Heart right ventricle (tissue), 16 donors: ENCODE data around the gene ZNF398. TPM values are rescaled to one million over a fixed set of nuclear protein-coding genes. Genes with fewer than 3 reads are reported as not detected.

Experiments used
- ATAC-seq, 8 donors: fragments of 200-7000 bp; cut with Tn5 transposase; one replicate each; pipeline ENCODE4 v1.9.1; 2020; ENCODE audit warnings: mild to moderate bottlenecking in 8 of 8, moderate library complexity in 8 of 8, moderate number of reproducible peaks in 1 of 8
- DNase-seq, 2 donors: peaks; one replicate each; pipeline ENCODE4 v3.0.0-alpha.2; 2020
- H3K27ac ChIP-seq, 10 donors: fragments of 200-600 bp; sonication (generic) in 2 of 10; one replicate each; pipeline versions ENCODE4 v1.5.0 to v1.8.0; 2020 to 2022; ENCODE audit warnings: mild to moderate bottlenecking in 3 of 10
- H3K27me3 ChIP-seq, 7 donors: fragments of 200-600 bp; one replicate each; pipeline ENCODE4 v1.8.0; 2021 to 2022; ENCODE audit warnings: mild to moderate bottlenecking in 2 of 7
- H3K36me3 ChIP-seq, 9 donors: fragments of 200-600 bp; sonication (generic) in 1 of 9; one replicate each; pipeline versions ENCODE4 v1.5.0 to v1.8.0; 2020 to 2022; ENCODE audit warnings: mild to moderate bottlenecking in 2 of 9
- H3K4me1 ChIP-seq, 9 donors: fragments of 200-600 bp; sonication (generic) in 1 of 9; one replicate each; pipeline versions ENCODE4 v1.5.0 to v1.8.0; 2020 to 2022; ENCODE audit warnings: mild to moderate bottlenecking in 4 of 9
- H3K4me3 ChIP-seq, 10 donors: fragments of 200-600 bp; sonication (generic) in 2 of 10; one replicate each; pipeline versions ENCODE4 v1.5.0 to v1.8.0; 2020 to 2022; ENCODE audit warnings: mild to moderate bottlenecking in 7 of 10, moderate library complexity in 2 of 10
- H3K9me3 ChIP-seq, 11 donors: fragments of 200-600 bp in 10 of 11; sonication (generic) in 2 of 11; one replicate each; pipeline versions ENCODE4 v1.5.0 to v1.8.0; 2013 to 2022; ENCODE audit warnings: mild to moderate bottlenecking in 2 of 11, control low read depth in 1 of 11, moderate library complexity in 1 of 11
- CTCF ChIP-seq, 9 donors: fragments of 200-600 bp; sonication (generic) in 2 of 9; IDR thresholded peaks; one replicate each; pipeline versions ENCODE4 v1.5.0 to v1.8.0; 2021 to 2022; ENCODE audit warnings: antibody characterized with exemption in 9 of 9, mild to moderate bottlenecking in 5 of 9, moderate library complexity in 1 of 9
- WGBS, 2 donors: extraction: QIAGEN DNeasy Blood & Tissue Kit; methylation state at CpG; one replicate each; pipeline ENCODE4 v1.1.7; 2013; ENCODE audit warnings: inconsistent platforms in 1 of 2; 5-methylcytosine and 5-hydroxymethylcytosine counted together
- intact Hi-C, 10 donors: fragments of 100-400 bp; cut with DNase I; formaldehyde crosslinking; loops; one replicate each; pipeline versions ENCODE4 v1.11.1 to v1.14.2; 2022
- polyA plus RNA-seq, 2 donors: library from polyadenylated mRNA; stranded (reverse); fragments of 200-250 nt; gene quantifications; one replicate each; pipeline ENCODE4 v1.2.3, GENCODE V29; 2013
- total RNA-seq, 10 donors: library from RNA; stranded (reverse); fragmentation: NEBNext Ultra II Directional in 3 of 10; extraction: Animal tissue kit (Norgen Biotek cat#: 25700) in 3 of 10; gene quantifications; one replicate each; pipeline versions ENCODE4 v1.2.1 to v1.2.4, GENCODE V29; 2021 to 2023
- donor health status: Arrhythmogenic right ventricular cardiomyopathy.
- donor health status: ischemic (EF 13 %, LVEDD 7.1; RV severe dilation, severe dysfunction).
- donor health status: healthy with polysubstance abuse.
- donor health status: DM: no; HTN: yes; CAD: no.
- donor health status: DM: no; HTN: no; CAD: no.
- donor health status: ischemic (EF 25% LVEDD 6.9; RV normal size, moderate dysfunction).
- donor health status: ischemic (EF 25% LVEDD 5.7; RV mildly dilated, moderate dysfunction).
- donor health status: healthy.
- donor health status: DM: yes; HTN: yes; CAD: no.
- donor health status: Ischemic cardiomyopathy.
- donor health status: ischemic (EF 35%, LVEDD 5.7; RV mildly dilated, moderate dysfunction).
- donor health status: nonischemic (EF 11% LVEDD 7.7; RV severe dilation, severe dysfunction).
- donor health status: DM: yes; HTN: yes; CAD: no.
- donor health status: PGD.
- donor health status: ischemic (EF 29% LVEDD 5.4; RV normal size, mild dysfunction).
- donor health status: nonischemic (EF 23%, LVEDD 6.1; RV moderate dilation, normal function).

The ZNF398 gene
- total and polyA plus RNA-seq, 12 donors, result 2.0 to 9.2 (median 7.4) TPM

GRCh38 chr7:149156898-149157297 is 9.6 kb downstream of the ZNF398 start:
- TF ChIP-seq CTCF (IDR thresholded peaks at IDR 0.05), result no peak
- no peaks in the 10 kb centered on the region for H3K27me3 ChIP-seq

GRCh38 chr7:149161241-149161848 is 14.1 kb downstream of the ZNF398 start:
- Histone ChIP-seq H3K4me1 (peaks cover 0 to 8% (median 0%) of the 10 kb centered on the region in 9 donors), H3K27me3 (no peaks in the 10 kb centered on the region), H3K36me3 (peaks cover 0 to 98% (median 22%) of the 10 kb centered on the region in 9 donors), H3K4me3 (no peak overlapping the region), H3K27ac (no peak overlapping the region), H3K9me3 (no peaks in the 10 kb centered on the region)
- intact Hi-C loops, result no loop called here
- ATAC-seq (no peak), DNase-seq (no peak)
- WGBS, 2 donors, result 61 to 86% methylated on average over 5 of the region's 5 CpGs
- no peak for TF ChIP-seq CTCF (IDR thresholded peaks at IDR 0.05)

More at GRCh38 chr7:149156898-149157297, 9.6 kb downstream of the ZNF398 start:
- Histone ChIP-seq H3K27ac (no peak overlapping the region), H3K4me1 (peaks cover 0 to 13% (median 0%) of the 10 kb centered on the region in 9 donors), H3K9me3 (no peaks in the 10 kb centered on the region), H3K4me3 (no peak overlapping the region), H3K36me3 (peaks cover 0 to 82% (median 10%) of the 10 kb centered on the region in 9 donors)
- no peak for ATAC-seq
- DNase-seq, result no peak
- WGBS, 2 donors, result 96 to 98% methylated on average over 6 of the region's 6 CpGs
- intact Hi-C loops, result no loop called here

- H3K4me1 ChIP-seq, result peaks cover 0 to 5% (median 0%) of the 10 kb centered on the region in 9 donors
- WGBS, 2 donors, result 54 to 61% methylated on average over 1 of the region's 1 CpG
- H3K27me3 ChIP-seq, result no peaks in the 10 kb centered on the region
- peaks cover 0 to 100% (median 53%) of the 10 kb centered on the region in 9 donors for H3K36me3 ChIP-seq
- intact Hi-C loops, result no loop called here
- H3K9me3 ChIP-seq, result no peaks in the 10 kb centered on the region
- ATAC-seq, result no peak
- no peak for DNase-seq
- TF ChIP-seq CTCF (IDR thresholded peaks at IDR 0.05), result no peak
- H3K4me3 ChIP-seq, result no peak overlapping the region
- no peak overlapping the region for H3K27ac ChIP-seq
These were observed 18.9 kb downstream of the ZNF398 start for GRCh38 chr7:149166142-149166541.

- H3K27ac ChIP-seq, result no peak overlapping the region
- TF ChIP-seq CTCF (IDR thresholded peaks at IDR 0.05), result no peak
- DNase-seq, result no peak
- H3K36me3 ChIP-seq, result peaks cover 0 to 100% (median 54%) of the 10 kb centered on the region in 9 donors
- H3K4me1 ChIP-seq, result peaks cover 0 to 1% (median 0%) of the 10 kb centered on the region in 9 donors
- H3K27me3 ChIP-seq, result no peaks in the 10 kb centered on the region
- ATAC-seq, result no peak
- H3K9me3 ChIP-seq, result no peaks in the 10 kb centered on the region
- intact Hi-C loops, result no loop called here
- H3K4me3 ChIP-seq, result no peak overlapping the region
These were observed 19.5 kb downstream of the ZNF398 start for GRCh38 chr7:149166630-149167352.
